SHP77 (cell line): Measurements from ENCODE around the gene LRMDA.

Experiments
- DNase-seq, 2 experiments: peaks; one replicate each; lab custom pipeline; 2025; lab: John Stamatoyannopoulos, UW

Gene LRMDA

GRCh38 chr10:75538765-75539164 is 107.3 kb downstream of the LRMDA start:
- DNase-seq: no peak

GRCh38 chr10:75540357-75540966 is 109.0 kb downstream of the LRMDA start:
- DNase-seq: no peak

DNA sequence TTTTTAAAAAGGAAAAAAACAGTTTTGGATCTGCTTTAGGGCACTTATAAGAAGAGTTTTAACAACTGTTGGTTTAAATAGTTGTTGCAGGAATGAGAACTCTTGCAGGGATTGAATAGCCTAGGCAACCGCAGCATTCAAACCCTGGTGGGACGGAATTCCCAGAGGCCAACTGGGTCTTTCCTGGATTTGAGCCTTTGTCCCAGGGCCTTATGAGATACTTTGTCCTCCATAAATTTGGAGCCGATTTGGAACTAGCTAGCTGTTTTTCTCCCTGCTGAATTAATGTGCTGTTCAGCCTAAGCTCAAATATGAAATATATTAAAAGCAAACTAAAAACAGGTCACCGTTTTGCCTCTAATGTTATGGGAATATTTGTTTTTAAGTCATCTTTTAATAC is 109.6 kb downstream of the LRMDA start:
- no peak for DNase-seq

DNA sequence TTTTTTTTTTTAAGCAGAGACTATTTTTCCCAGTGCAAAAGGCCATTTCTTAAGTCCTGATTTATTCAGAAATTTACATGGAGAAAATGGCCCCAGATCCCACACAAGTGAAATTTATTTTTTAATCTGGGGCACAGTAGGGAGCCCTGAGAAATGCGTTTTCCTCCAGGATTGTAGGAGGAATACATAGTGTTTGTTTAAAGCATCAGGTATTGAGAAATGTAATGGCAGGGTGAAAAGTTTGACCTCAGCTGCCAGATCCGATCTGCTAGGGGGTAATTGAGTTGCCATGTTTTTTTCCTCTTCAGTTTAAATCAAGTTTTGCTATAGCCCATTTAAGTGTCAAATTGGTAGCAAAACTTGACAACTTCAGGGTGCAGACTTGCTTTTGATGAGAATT is 110.0 kb downstream of the LRMDA start:
- DNase-seq: no peak

- DNase-seq: no peak
These were observed 110.7 kb downstream of the LRMDA start for GRCh38 chr10:75542084-75542483.

- no peak for DNase-seq
These were observed 111.5 kb downstream of the LRMDA start for GRCh38 chr10:75542906-75543305.

- DNase-seq: no peak
These were observed 113.0 kb downstream of the LRMDA start for GRCh38 chr10:75544386-75544785.

DNA sequence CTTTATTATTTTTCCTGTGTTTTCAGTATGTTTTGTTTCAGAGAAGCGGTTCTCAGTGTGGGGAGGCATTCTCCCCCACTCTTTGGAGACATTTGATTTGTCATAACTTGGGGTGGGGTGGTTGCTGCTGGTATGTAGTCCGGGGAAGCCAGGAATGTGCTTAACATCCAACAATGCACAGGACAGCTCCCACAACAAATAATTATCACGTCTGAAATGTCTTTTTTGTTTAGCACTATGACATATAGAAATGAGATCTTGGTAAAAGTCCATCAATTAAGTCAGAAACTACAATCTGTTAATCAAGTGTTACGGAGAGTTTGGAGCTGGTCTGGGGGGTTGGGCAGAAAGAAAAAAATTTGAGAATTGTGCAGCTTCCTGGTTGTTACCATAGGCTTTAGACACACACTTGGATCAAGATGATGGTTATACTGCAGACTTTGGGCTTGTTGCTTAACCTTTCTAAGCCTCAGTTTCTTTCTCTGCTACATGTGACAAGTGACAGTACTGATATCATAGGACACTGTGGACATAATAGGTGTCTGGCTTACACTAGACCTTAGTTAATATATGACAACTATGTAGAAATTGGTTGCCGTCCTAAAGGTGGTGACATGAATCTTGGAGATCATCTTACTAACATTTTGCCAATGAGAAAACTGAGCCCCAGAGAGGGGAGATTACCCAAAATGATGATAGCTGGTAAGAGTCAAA is 113.7 kb downstream of the LRMDA start:
- no peak for DNase-seq

- DNase-seq: no peak
These were observed 114.6 kb downstream of the LRMDA start for GRCh38 chr10:75546004-75546403.

DNA sequence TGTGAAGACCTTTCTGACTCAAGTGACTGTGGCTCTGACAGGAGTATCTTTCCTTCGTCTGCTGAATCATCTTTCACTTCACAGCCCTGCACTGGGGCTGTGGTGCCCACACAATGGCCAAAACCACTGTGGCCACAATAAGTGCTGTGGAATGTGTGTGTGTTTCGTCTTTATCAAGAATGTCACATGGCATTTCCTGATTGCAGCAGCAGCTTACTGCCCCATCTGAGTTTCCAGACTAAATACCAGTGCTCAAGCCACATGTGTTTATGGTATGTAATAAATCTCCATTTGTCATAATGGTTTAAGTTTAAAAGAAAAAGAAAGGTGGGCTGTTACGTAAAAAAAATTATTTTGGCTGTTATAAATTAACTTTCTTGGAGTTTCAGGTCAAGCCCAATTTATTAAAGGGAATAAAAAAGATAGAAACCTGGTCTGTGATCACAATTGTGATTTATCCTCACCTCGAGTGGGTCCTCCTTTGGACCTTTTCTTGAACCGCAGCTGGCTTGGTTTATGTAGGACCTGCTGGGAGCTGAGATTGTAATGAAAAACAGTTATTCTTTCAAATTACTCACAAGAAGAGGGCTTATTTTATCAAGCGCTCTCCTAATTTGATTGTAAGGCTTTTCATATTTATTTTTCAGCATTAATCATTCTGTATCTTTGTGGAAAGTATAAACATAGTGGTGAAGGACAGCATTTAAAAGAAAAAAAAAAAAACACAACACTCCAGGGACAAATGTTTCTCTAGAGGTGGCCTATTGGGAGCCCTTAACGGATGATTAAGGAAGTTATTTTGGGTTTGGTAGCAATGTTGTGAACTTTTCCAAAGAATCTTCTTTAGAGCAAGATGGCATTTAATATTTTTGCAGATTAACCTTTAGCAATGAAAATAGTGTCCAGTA is 116.2 kb downstream of the LRMDA start:
- no peak for DNase-seq

DNA sequence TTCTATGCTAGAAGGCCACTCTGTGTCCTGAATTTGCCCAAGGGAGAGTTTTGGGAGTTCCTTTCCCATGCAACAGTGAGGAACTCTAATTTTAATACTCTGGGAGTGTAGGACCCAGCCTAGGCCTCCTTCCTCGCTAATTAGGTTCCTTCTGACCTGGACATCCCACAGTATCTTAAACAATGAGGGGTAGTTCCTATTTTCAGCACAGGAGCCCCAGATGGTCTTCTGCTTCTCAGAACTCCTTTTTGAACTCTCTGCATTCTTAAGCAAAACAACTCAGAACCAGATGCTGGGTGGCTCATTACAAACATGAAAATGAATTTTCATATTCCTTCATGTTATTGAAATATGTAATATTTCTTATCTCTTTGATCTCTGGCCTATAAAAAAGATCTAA is 116.9 kb downstream of the LRMDA start:
- DNase-seq: no peak

GRCh38 chr10:75550191-75550590 is 118.8 kb downstream of the LRMDA start:
- DNase-seq: no peak

GRCh38 chr10:75552171-75552570 is 120.7 kb downstream of the LRMDA start:
- DNase-seq: no peak

DNA sequence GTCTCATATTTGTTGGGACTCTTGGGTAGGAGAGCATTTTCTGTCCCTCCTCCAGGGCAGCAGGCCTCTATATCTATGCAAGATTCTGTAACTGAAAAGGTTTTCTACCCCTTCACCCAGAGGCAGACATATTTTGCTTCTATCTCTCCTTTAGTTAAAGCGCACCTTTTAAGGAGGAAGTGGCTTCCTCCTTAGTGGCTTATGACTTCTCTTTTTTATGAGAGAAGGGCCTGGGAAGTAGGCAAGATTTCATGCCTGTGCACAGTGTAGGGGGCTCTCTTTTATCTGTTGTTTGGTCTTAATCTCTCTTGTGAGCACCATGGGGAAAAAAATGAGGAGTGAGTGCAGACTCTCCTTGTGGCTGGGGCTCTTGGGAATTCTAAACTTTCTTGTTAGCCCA is 122.1 kb downstream of the LRMDA start:
- no peak for DNase-seq

DNA sequence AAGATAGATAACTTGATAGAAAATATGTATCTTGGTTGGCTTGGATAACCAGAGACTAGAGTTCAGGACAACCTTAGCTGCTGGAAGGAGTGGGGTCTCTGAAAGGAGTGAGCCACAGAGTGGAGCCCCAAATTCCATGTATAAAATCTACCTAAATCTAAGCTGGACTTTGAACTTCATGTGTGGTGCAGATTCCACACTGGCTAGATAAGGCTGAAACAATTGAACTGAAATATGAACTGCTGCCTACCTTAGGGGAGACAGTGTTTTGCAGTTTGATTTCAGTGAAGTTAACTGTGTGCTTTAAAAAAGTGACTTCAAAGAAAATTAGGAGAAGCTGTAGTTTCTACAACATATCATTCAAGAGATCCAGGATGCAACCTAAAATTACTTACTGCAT is 123.9 kb downstream of the LRMDA start:
- DNase-seq: no peak

DNA sequence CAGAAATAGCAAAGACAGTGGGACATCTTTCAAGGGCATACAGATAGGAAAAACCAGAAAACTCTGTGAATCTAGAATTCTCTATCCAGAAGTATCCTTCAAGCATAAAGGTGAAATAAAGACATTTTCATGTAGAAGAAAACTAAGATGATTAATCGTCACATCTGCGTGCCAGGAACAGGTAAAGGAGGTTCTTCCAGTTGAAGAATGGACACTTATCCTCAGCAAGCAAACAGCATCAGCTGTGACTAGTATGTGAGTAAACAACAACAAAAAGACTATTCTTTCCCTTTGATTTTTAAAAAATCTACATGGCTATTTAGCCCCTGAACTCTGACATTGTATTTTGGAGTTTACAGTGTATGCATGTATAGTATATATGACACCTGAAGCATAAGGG is 124.9 kb downstream of the LRMDA start:
- no peak for DNase-seq

- DNase-seq: no peak
These were observed 134.1 kb downstream of the LRMDA start for GRCh38 chr10:75565286-75566251.

DNA sequence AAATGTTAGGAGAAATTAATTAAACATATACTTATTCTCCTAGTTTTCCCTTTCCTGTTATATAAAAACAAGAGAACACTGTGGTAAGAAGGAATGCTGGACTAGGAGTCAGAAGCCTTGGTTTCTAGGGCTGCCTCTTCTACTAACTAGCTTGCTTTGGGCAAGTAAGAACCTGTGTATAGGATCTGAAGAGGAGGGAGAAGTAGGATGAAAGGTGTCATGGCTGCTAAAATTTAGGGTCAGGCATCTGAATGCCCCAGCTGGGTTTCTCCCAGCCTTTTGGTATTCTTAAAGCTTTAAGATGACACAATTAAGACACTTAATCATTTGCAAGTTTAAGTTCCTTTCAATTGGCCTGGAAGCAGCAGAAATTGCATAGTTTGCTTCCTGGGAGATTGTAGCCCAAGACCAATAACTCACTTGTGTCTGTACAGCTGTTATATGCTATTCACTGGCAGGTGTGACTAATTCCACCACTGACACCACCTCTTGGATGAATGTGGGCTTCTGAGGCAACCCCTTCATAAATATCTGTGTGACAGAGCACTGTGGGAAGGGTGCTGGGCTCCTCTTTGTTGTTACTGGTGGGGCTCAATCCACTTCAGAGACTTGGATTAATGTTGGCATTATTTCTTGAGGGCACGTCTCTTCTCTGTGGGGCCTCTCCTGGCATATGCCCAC is 137.2 kb downstream of the LRMDA start:
- DNase-seq: no peak

DNA sequence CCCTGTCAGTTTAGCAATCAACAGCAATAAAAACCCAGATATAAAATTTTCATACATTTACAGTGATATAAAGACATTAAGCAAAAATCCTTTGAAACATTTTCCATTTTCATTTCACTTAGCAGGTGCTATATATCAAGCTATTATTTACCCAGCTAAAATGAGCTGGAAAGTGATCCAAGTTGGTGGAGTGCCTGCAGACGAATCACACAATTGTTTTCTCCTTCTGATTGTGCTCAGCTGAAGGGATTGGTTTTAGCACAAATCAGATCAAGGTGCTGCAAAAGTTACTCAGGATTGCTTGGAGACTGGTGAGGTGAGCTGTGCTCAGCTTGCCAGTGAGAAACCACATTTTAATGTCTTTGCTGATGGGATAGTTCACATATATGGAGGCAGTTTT is 138.1 kb downstream of the LRMDA start:
- DNase-seq: no peak

- no peak for DNase-seq
These were observed 141.1 kb downstream of the LRMDA start for GRCh38 chr10:75572478-75572877.

DNA sequence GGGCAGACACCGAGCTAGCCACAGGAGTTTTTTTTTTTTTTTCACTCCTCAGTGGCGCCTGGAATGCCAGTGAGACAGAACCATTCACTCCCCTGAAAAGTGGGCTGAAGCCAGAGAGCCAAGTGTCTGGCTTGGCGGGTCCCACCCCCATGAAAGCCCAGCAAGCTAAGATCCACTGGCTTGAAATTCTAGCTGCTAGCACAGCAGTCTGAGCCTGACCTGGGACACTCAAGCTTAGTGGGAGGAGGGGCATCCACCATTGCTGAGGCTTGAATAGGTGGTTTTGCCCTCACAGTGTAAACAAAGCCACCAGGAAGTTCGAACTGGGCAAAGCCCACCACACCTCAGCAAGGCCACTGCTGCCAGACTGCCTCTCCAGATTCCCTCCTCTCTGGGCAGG is 144.5 kb downstream of the LRMDA start:
- DNase-seq: no peak
